GM12874 (cell line): Measurements from ENCODE around the gene SERPINB10.

Source experiments
- TF ChIP-seq, protein P1 (sequence below): IDR thresholded peaks from 2 replicates; pipeline ENCODE4 v1.5.1; 2011; ENCODE audit warnings: low read depth, mild to moderate bottlenecking, control low read depth, low read length, moderate library complexity; ENCODE audit not compliant: insufficient read depth

The SERPINB10 gene

GRCh38 chr18:63882333-63883141 lies 25.2 kb upstream of the SERPINB10 start:
- TF ChIP-seq, protein P1, sequence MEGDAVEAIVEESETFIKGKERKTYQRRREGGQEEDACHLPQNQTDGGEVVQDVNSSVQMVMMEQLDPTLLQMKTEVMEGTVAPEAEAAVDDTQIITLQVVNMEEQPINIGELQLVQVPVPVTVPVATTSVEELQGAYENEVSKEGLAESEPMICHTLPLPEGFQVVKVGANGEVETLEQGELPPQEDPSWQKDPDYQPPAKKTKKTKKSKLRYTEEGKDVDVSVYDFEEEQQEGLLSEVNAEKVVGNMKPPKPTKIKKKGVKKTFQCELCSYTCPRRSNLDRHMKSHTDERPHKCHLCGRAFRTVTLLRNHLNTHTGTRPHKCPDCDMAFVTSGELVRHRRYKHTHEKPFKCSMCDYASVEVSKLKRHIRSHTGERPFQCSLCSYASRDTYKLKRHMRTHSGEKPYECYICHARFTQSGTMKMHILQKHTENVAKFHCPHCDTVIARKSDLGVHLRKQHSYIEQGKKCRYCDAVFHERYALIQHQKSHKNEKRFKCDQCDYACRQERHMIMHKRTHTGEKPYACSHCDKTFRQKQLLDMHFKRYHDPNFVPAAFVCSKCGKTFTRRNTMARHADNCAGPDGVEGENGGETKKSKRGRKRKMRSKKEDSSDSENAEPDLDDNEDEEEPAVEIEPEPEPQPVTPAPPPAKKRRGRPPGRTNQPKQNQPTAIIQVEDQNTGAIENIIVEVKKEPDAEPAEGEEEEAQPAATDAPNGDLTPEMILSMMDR = no peak

DNA sequence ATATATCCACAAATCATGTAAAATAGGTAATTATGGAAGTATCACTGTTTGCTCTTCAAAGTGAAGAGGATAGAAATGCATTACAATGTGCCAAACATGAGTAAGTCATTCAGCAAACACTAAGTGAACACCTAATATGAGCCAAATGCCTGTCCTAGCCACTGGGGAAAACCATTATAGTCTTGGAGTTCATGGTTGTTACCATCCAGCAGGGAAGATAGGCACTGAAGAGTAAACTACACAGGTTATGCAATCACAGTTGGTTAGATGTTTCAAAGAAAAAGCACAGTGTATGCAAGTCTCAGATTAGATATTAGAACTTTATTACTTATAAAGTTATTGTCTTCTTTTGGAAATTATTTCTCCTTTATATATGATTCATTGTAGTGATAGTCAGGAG lies 24.1 kb upstream of the SERPINB10 start:
- TF ChIP-seq, protein P1 = no peak

DNA sequence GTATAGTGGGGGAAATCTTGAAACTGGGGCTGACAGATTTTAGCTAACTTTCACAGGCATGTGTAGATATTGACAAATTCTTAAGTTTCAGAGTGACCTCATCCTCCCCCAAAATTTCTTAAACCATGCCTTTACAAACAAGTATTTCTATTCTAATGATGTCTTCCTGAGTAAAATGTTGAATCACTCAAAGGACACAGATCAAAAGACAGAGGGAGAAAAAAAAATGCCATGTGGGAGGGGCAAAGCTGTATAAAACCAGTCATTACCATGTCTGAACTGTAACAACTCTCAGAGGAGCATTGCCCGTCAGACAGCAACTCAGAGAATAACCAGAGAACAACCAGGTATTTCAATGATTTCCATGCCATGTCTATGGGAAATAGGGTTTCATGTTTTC lies 20.3 kb upstream of the SERPINB10 start, which contains the start of gene SERPINB2:
Gene SERPINB2, plus strand, starts transcription at position 282 of the 400 bp plus-strand sequence. CDS start 3,740 bp downstream, outside the sequence.
- TF ChIP-seq, protein P1 = no peak

GRCh38 chr18:63888470-63889190 lies 19.1 kb upstream of the SERPINB10 start:
- TF ChIP-seq, protein P1 = no peak

DNA sequence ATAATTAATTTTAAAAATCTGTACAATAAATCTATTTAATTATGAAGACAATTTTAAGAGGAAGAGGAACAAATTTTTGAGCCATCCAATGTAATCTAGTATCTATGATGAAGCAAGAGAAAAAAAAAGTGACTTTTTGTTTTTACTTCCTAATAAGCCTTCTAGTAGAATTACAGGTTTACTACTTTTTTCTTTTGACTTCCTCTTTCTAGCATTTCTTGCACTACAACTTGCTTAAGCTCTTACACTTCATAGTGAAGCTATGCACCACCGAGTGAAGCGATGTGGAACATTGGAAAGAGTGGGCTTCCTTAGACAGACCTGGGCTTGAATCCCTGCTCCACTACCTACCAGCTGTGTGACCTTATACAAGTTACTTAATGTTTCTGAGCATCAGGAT lies 18.1 kb upstream of the SERPINB10 start:
- TF ChIP-seq, protein P1 = no peak

- TF ChIP-seq, protein P1 = no peak
Observed at GRCh38 chr18:63890237-63890949, 17.4 kb upstream of the SERPINB10 start.

- TF ChIP-seq, protein P1 = no peak
Observed at GRCh38 chr18:63890950-63891304, 16.8 kb upstream of the SERPINB10 start.
